Muscle of back (tissue), 11 donors: ENCODE results near the gene NFIC. TPM values are rescaled to one million over a fixed set of nuclear protein-coding genes. Genes with fewer than 3 reads are reported as not detected.
"Not testable (repeated sequence)": the region's sequence is repeated elsewhere in the genome, so short reads cannot be mapped to it uniquely, and the experiment has no call there.

Experiments
- DNase-seq, 3 donors: peaks; one replicate each; pipeline versions ENCODE4 v3.0.0 to v3.0.0-alpha.2; 2013
- polyA plus RNA-seq, 10 donors: library from polyadenylated mRNA; unstranded; fragments of 120-200 nt; gene quantifications; one replicate each; pipeline ENCODE4 v1.2.1, GENCODE V29; 2013; ENCODE audit not compliant: insufficient read length in 10 of 10

Gene NFIC
- polyA plus RNA-seq, 10 donors = 35.1 to 50.8 (median 39.2) TPM

- no peak for DNase-seq
These were observed 53.9 kb downstream of the NFIC start for GRCh38 chr19:3420244-3420755.

GRCh38 chr19:3420909-3421619 is 54.7 kb downstream of the NFIC start:
- peak in 1 of 3 donors; percentile 2 for DNase-seq

DNA sequence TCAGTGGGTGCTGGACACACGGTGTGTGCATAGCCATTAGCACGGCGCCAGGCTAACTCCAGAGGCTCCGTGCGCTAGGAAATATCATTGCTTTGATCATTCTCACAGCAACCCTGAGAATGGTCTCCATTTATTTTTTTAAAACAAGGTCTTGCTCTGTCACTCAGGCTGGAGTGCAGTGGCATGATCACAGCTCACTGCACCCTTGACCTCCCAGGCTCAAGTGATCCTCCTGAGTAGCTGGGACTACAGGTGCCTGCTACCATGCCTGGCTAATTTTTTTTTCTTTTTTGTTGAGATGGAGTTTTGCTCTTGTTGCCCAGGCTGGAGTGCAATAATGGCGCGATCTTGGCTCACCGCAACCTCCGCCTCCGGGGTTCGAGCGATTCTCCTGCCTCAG is 55.3 kb downstream of the NFIC start:
- not testable (repeated sequence) for DNase-seq

- no peak for DNase-seq
These were observed 56.9 kb downstream of the NFIC start for GRCh38 chr19:3423183-3423829.

- DNase-seq = no peak
These were observed 60.0 kb downstream of the NFIC start for GRCh38 chr19:3426433-3426832.

GRCh38 chr19:3430366-3430680 is 63.9 kb downstream of the NFIC start:
- not testable (repeated sequence) for DNase-seq

- DNase-seq = no peak
These were observed 65.5 kb downstream of the NFIC start for GRCh38 chr19:3431760-3432397.

- DNase-seq = peak in 1 of 3 donors; percentile 37
These were observed 66.9 kb downstream of the NFIC start for GRCh38 chr19:3433313-3433712.

DNA sequence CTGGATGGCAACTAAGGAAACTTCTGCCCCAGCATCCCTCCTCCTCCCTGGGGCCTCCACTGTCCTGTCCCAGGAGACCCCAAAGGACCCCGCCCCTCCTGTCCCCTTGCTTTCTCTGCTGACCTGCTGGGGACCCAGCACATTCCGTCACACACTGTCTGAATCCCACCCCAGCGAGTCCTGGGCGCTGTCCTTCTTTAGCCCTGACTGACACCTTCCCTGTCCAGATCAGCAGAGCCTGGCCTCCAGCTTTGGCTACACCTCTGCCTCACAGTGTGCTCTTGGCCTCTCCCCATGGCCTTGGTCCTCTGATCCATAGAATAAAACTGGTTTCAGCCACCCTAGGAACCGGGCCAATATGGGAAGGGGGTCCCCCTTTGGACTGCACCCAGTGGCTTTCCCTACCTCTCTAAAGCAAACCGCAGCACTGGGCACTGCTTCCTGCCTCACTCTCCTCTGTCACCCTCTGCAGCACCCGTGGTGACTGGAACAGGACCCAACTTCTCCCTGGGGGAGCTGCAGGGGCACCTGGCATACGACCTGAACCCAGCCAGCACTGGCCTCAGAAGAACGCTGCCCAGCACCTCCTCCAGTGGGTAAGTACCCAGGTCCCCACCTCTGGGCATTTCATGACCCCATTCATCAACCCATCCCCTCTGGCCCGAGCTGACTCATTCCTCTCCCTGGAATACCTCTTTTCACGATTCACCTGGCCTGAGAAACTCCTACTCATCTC is 67.6 kb downstream of the NFIC start:
- DNase-seq = no peak

- peak; percentile 93 to 98 (median 94) for DNase-seq
These were observed 68.5 kb downstream of the NFIC start for GRCh38 chr19:3434630-3435553.

GRCh38 chr19:3440082-3440481 is 73.7 kb downstream of the NFIC start:
- no peak for DNase-seq

DNA sequence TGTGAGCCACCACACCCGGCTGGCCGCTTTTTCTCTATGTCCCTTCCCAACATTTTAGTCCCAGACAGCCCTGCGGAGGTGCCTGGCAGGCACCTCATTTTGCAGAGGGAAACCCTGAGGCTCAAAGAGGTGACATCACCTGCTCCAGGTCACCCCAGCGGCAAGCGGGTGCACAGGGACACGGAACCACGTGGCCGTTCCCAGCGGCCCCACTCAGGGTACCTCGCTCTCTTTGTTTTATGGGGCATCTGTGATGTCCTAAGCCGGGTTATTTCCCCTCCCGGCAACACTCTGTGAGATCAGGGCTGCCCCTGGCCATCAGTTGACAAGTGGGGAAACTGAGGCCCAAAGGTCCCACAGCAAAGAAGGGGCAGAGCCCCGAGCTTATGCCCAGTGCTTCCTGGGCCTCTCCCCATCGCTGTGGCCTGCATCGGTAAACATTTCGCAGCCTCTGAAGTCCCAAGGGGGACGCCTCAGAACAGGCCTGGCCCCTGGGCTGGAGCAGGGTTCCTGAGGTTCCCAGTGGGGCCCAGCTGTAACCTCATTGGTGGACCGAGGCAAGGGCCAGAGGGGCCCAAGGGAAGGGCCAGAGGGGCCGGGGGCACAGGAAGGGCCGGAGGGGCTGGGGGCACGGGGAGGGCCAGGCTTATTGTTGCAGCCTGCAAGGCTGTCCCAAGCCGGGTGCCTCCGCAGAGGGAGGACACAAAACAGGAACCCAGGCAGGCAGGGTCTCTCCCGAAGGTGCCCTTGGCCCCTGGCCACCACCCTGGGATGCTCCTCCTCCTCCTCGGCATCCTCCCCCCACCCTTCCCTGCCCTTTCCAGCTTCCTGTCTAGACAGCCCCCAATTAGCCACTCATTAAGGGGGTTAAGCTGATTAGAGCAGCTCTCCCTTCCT is 75.0 kb downstream of the NFIC start:
- no peak for DNase-seq

- no peak for DNase-seq
These were observed 75.6 kb downstream of the NFIC start for GRCh38 chr19:3441986-3442329.

DNA sequence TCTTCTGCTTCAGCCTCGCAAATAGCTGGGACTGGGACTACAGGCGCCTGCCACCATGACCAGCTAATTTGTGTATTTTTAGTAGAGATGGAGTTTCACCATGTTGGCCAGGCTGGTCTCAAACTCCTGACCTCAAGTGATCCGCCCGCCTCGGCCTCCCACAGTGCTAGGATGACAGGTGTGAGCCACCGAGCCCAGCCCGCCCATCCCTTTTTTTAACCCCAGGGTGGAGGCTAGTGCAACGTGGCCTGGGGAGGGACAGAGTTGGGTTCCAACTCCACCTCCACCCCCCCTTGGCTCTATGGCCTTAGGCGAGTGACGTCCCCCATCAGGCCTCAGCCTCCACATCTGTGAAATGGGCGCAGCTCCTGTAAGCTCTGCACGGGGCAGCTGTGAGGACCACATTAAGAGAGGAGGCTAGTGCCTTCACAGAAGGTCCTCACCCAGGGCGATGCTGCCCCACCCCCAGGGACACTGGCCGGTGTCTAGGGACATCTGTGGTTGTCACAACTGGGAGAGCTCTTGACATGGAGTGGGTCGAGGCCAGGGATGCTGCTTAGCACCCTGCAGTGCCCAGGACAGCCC is 76.2 kb downstream of the NFIC start:
- no peak for DNase-seq

GRCh38 chr19:3443840-3444694 is 77.7 kb downstream of the NFIC start:
- DNase-seq = peak in 2 of 3 donors; percentile 60 to 74

GRCh38 chr19:3444695-3445234 is 78.4 kb downstream of the NFIC start:
- no peak for DNase-seq

DNA sequence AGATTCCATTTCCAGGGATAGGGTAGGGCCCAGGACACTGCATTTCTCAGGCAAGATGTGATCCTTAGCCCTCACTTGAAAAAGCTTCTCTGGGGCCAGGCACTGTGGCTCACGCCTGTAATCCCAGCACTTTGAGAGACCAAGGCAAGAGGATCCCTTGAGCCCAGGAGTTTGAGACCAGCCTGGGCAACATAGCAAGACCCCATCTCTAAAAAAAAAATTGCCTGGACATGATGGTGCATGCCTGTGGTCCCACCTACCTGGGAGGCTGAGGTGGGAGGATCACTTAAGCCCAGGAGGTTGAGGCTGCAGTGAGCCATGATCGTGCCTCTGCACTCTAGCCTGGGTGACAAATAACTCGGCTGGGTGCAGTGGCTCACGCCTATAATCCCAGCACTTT is 80.3 kb downstream of the NFIC start:
- not testable (repeated sequence) for DNase-seq

GRCh38 chr19:3448616-3449334 is 82.4 kb downstream of the NFIC start:
- no peak for DNase-seq
